HEK293T (cell line): Measurements from ENCODE around the gene SNAI1.

Source experiments
- BHLHE40 ChIP-seq: fragments of 450-650 bp; IDR thresholded peaks from 2 replicates; pipeline ENCODE4 v1.6.1; 2016; ENCODE audit warnings: mild to moderate bottlenecking, moderate library complexity, borderline replicate concordance
- ELF4 ChIP-seq: fragments of 450-650 bp; IDR thresholded peaks from 2 replicates; pipeline ENCODE4 v1.6.1; 2017; ENCODE audit warnings: antibody characterized with exemption
- FOXA1 ChIP-seq: fragments of 450-650 bp; IDR thresholded peaks from 2 replicates; pipeline ENCODE4 v1.6.1; 2016; ENCODE audit warnings: mild to moderate bottlenecking
- FOXM1 ChIP-seq: fragments of 450-650 bp; IDR thresholded peaks from 2 replicates; pipeline ENCODE4 v1.6.1; 2017; ENCODE audit warnings: mild to moderate bottlenecking, borderline replicate concordance
- PKNOX1 ChIP-seq: fragments of 450-650 bp; IDR thresholded peaks from 2 replicates; pipeline ENCODE4 v1.6.1; 2016
- SP1 ChIP-seq: fragments of 450-650 bp; IDR thresholded peaks from 2 replicates; pipeline ENCODE4 v1.6.1; 2017
- SUZ12 ChIP-seq: fragments of 450-650 bp; IDR thresholded peaks from 2 replicates; pipeline ENCODE4 v1.6.1; 2016; ENCODE audit warnings: mild to moderate bottlenecking
- TARDBP ChIP-seq: fragments of 450-650 bp; IDR thresholded peaks from 2 replicates; pipeline ENCODE4 v1.6.1; 2016
- ZNF384 ChIP-seq: fragments of 450-650 bp; IDR thresholded peaks from 2 replicates; pipeline ENCODE4 v1.6.1; 2016

GRCh38 chr20:49942942-49943341 is 39.8 kb upstream of the SNAI1 start:
- no peak for TF ChIP-seq ELF4
- TF ChIP-seq FOXM1: no peak
- no peak for TF ChIP-seq SUZ12
- no peak for TF ChIP-seq BHLHE40
- TF ChIP-seq ZNF384: no peak
- TF ChIP-seq FOXA1: no peak
- TF ChIP-seq TARDBP: no peak
- TF ChIP-seq PKNOX1: no peak
- TF ChIP-seq SP1: no peak
